Ovary (tissue), 9 donors: ENCODE data around the gene ENTPD7. TPM values are rescaled to one million over a fixed set of nuclear protein-coding genes. Genes with fewer than 3 reads are reported as not detected.

ENCODE experiments used
- DNase-seq, 5 donors: peaks; one replicate each; pipeline ENCODE4 v3.0.0-alpha.2; 2019 to 2020
- H3K27ac ChIP-seq, 2 donors: fragments of 200-600 bp; one replicate each; pipeline versions ENCODE4 v1.5.1 to v1.8.0; 2019 to 2022
- H3K27me3 ChIP-seq: fragments of 200-600 bp; one replicate; pipeline ENCODE4 v1.8.0; 2022
- H3K36me3 ChIP-seq: fragments of 200-600 bp; sonication (generic); one replicate; pipeline ENCODE4 v1.5.1; 2019
- H3K4me1 ChIP-seq: one replicate; pipeline ENCODE4 v1.8.1; 2013; ENCODE audit warnings: mild to moderate bottlenecking, moderate library complexity; ENCODE audit not compliant: insufficient read depth
- H3K4me3 ChIP-seq: fragments of 200-600 bp; sonication (generic); one replicate; pipeline ENCODE4 v1.5.1; 2017
- H3K9me3 ChIP-seq, 2 donors: fragments of 200-600 bp in 1 of 2; sonication (generic) in 1 of 2; one replicate each; pipeline versions ENCODE4 v1.5.1 to v1.8.1; 2013 to 2019; ENCODE audit warnings: mild to moderate bottlenecking in 1 of 2, moderate library complexity in 1 of 2
- CTCF ChIP-seq, 3 donors: fragments of 450-650 bp in 2 of 3; fragments of 200-600 bp in 1 of 3; IDR thresholded peaks; one replicate each; pipeline versions ENCODE4 v1.5.1 to v1.8.0; 2016 to 2022; ENCODE audit warnings: antibody characterized with exemption in 3 of 3, mild to moderate bottlenecking in 1 of 3
- EP300 ChIP-seq: sonication (generic); formaldehyde crosslinking; IDR thresholded peaks from one replicate; pipeline ENCODE4 v1.6.1; 2017; ENCODE audit warnings: antibody characterized with exemption
- POLR2A ChIP-seq: fragments of 450-650 bp; IDR thresholded peaks from one replicate; pipeline ENCODE4 v1.6.1; 2017; ENCODE audit warnings: antibody characterized with exemption, mild to moderate bottlenecking, moderate library complexity
- WGBS, 3 donors: extraction: QIAGEN DNeasy Blood & Tissue Kit in 1 of 3; methylation state at CpG; one replicate each; pipeline versions ENCODE4 v1.1.5 to v1.1.7; 2013 to 2017; 5-methylcytosine and 5-hydroxymethylcytosine counted together
- intact Hi-C, 4 donors: fragments of 100-400 bp; cut with DNase I; formaldehyde crosslinking; loops; one replicate each; pipeline versions ENCODE4 v1.11.0 to v1.15.1; 2022 to 2023
- polyA plus RNA-seq, 2 donors: library from polyadenylated mRNA; stranded (reverse); fragments of 200-250 nt in 1 of 2; fragments of 350-450 nt in 1 of 2; fragmentation: Illumina TruSeq in 1 of 2; extraction: RNeasy Lipid Tissue Mini Kit (QIAGEN cat#74804) in 1 of 2; gene quantifications; one replicate each; pipeline ENCODE4 v1.2.3, GENCODE V29; 2013 to 2014
- total RNA-seq, 7 donors: library from RNA; depleted of rRNA in 2 of 7; stranded (reverse); fragments of >200 nt in 2 of 7; fragmentation: NEBNext Ultra II Directional in 3 of 7; extraction: Animal tissue kit (Norgen Biotek cat#: 25700) in 3 of 7; gene quantifications; one replicate each; pipeline versions ENCODE4 v1.1.0 to v1.2.4, GENCODE V29; 2016 to 2023
- donor health status: DM: no; HTN: no; CAD: no; lungs with moderate emphysema.
- donor health status: DM: no; HTN: no; CAD: no.
- donor health status: Bipolar disorder and iron deficiency.
- donor health status: DM: yes; HTN: yes; CAD: no.
- donor health status: DM: no; HTN: no; CAD: no.
- donor health status: DM: yes; HTN: yes; CAD: no.

The ENTPD7 gene
- total and polyA plus RNA-seq, 9 donors, result 1.1 to 8.8 (median 5.3) TPM

GRCh38 chr10:99685597-99685967, 26.3 kb downstream of the ENTPD7 start:
- Histone ChIP-seq H3K36me3 (no peaks in the 10 kb centered on the region), H3K4me3 (no peak overlapping the region), H3K27ac (no peak overlapping the region), H3K4me1 (no peaks in the 10 kb centered on the region), H3K9me3 (no peaks in the 10 kb centered on the region), H3K27me3 (no peaks in the 10 kb centered on the region)
- TF ChIP-seq CTCF (IDR thresholded peaks at IDR 0.05) (no peak), EP300 (no peak), POLR2A (no peak)
- 83 to 89% (median 88%) methylated on average over 2 of the region's 2 CpGs for WGBS, 3 donors
- intact Hi-C loops, result no loop called here
- DNase-seq, result no peak

GRCh38 chr10:99689461-99689860, 30.2 kb downstream of the ENTPD7 start:
- Histone ChIP-seq H3K36me3 (no peaks in the 10 kb centered on the region), H3K27me3 (no peaks in the 10 kb centered on the region), H3K27ac (no peak overlapping the region), H3K4me3 (no peak overlapping the region), H3K4me1 (no peaks in the 10 kb centered on the region), H3K9me3 (no peaks in the 10 kb centered on the region)
- WGBS, 3 donors, result 96 to 100% (median 100%) methylated on average over 1 of the region's 1 CpG
- TF ChIP-seq EP300 (no peak), POLR2A (no peak), CTCF (IDR thresholded peaks at IDR 0.05) (no peak)
- intact Hi-C loops, result no loop called here
- DNase-seq, result no peak

- H3K4me3 ChIP-seq, result no peak overlapping the region
- H3K27ac ChIP-seq, result no peak overlapping the region
- no peaks in the 10 kb centered on the region for H3K36me3 ChIP-seq
- intact Hi-C loops, result no loop called here
- H3K4me1 ChIP-seq, result no peaks in the 10 kb centered on the region
- no peak for DNase-seq
- no peaks in the 10 kb centered on the region for H3K9me3 ChIP-seq
- no peak for TF ChIP-seq EP300
- no peak for TF ChIP-seq CTCF (IDR thresholded peaks at IDR 0.05)
- TF ChIP-seq POLR2A, result no peak
- H3K27me3 ChIP-seq, result no peaks in the 10 kb centered on the region
- WGBS, 3 donors, result 81 to 86% (median 83%) methylated on average over 3 of the region's 3 CpGs
Observed at GRCh38 chr10:99693933-99694583, 34.7 kb downstream of the ENTPD7 start.

- 84 to 86% (median 85%) methylated on average over 6 of the region's 6 CpGs for WGBS, 3 donors
- DNase-seq, result no peak
- Histone ChIP-seq H3K9me3 (no peaks in the 10 kb centered on the region), H3K27me3 (no peaks in the 10 kb centered on the region), H3K36me3 (no peaks in the 10 kb centered on the region), H3K27ac (no peak overlapping the region), H3K4me1 (no peaks in the 10 kb centered on the region), H3K4me3 (no peak overlapping the region)
- intact Hi-C loops, result no loop called here
- TF ChIP-seq CTCF (IDR thresholded peaks at IDR 0.05) (no peak), POLR2A (no peak)
Observed at GRCh38 chr10:99695761-99696160, 36.5 kb downstream of the ENTPD7 start.
